Ramos (cell line): ENCODE measurements around the gene MICAL2.

Experiments
- in situ Hi-C: fragments of 300-500 bp; cut with MboI; formaldehyde crosslinking; loops from one replicate; pipeline ENCODE4 v1.14.3; 2022; ENCODE audit warnings: low sequenced_read_pairs; ENCODE audit not compliant: unreplicated experiment

MICAL2 gene

DNA sequence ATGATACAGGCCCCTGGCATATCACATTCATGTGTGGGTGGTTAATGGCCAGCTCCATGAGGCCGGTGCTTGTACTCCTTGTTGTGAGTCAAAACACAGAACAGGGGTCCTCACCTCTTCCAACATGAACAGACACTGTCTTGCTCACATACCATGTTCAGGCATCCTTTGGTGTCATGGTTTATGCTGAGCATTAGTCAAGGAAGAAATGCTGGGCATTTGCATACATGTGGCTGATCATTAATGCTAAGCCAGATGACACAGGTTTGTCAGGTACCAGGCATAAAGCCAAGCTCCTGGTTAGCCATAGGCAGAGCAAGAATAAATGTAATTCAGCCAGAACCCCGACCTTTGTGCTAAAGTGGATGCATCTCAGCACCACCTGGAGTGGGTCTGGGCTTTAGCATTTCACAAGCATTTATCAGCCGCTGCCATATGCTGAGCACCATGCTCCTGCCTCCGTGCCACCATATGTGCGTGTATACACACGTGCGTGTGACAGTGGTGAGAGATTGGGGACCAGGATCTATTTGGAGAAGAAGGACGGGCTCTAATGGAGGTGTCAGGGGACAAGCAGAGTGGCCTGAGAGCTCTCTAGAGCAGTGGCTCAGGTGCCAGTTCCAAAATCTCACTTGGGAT, 55.0 kb downstream of the MICAL2 start:
- in situ Hi-C loops = no loop called here

DNA sequence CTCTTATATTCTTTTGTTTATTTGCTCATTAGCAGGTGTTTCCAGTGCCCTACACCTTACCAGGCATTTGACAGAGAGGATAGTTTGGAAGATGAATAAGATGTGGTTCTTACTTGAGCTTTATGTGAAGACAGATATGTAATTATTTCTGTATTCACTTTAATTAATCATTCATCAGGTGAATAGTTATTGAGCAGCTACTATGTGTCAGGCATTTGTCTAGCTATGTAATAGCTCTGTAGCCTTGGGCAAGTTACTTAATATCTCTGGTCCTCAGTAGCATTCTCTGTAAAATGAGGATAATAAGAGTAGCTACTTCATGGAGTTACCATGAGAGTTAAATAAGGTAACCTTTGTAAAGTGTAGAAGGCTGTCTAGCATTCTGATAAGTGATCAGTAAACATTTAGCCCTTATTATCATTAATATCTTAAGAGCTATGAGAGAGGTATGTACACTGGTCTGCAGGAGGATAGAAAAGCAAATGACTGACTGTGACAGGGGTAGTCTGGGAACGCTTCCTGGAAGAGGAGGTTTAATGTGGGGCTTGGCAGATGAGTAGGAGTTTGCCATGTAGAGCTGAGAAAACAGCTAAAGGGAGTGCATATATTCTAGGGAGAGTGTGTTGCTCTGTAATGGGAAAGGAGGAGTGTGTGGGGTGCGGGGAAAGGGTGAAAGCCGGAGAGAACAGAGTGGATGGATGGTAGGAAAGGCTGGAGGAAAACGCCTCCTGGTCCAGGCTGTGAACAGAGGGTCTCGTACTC, 56.1 kb downstream of the MICAL2 start:
- in situ Hi-C loops = no loop called here

DNA sequence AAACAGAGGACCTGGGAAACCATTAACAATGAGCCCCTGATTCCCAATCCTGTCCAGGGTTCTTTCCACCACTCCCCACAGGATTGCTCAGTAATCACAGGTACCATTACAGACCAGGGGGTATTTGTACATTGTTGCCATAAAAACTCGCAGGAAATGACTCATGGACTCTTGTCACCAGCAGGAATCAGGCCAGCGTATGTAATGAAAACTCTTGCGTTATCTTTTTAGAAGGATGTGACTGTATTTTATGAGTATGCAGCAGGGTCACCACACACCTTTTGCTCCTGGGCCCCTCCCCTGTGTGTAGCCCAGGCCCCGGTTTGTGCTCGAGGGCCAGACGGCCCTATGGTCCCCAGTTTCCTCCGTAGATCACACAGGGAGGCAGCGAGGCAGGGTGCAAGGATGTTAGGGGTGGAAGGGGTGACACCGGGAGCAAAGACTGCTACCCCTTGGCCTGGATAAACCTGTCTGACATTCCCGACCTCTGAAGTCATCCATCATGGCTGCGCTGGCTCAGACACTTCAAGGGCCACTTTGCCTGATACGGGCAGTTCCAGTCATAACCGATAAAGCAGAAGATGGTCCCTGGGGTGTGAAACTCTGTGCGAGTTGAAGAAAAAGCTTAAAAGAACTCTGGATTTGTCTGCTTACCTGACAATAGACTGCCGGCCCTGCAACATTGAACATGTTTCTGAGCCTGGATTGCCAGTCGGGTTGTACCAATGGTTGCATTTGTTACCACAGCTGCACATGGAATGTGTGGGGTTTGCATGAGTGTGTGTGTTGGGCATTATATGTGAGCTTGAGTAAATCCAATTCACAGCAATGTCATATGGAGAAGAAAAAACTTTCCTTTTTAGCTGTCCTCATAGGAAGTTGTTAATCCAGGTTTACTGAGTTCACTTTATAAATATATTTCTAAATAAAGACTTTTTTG, 56.9 kb downstream of the MICAL2 start:
- in situ Hi-C loops = no loop called here

DNA sequence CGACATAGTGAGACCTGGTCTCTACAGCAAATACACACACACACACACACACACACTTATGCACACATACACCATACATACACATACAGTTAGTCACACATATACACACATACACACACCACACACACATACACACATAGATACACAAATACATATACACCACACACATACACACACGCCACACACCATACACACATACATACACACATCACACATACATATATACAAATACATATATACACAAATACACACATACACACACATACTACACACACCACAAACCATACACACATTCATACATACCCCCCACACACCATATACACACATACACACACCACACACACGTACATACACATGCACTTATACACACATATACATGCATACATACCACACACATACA, 57.7 kb downstream of the MICAL2 start:
- in situ Hi-C loops = no loop called here

DNA sequence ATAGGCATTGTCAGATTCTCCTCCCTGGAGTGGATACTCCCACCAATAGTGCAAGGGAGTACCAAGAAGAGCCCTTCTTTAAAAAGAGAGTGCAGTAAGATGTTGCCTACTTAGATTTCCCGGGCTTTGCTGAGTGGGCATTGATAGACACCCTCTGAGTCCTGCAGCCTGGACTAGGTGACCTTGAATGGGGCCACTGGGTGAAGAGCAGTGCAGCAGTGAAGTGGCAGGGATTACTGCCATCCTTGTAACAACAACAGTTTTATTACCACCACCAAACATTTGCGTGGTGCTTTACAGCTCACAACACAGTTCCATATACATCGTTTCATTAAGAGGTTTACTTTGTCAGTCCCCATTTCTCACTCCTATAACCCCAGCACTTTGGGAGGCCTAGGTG, 59.4 kb downstream of the MICAL2 start:
- in situ Hi-C loops = no loop called here

DNA sequence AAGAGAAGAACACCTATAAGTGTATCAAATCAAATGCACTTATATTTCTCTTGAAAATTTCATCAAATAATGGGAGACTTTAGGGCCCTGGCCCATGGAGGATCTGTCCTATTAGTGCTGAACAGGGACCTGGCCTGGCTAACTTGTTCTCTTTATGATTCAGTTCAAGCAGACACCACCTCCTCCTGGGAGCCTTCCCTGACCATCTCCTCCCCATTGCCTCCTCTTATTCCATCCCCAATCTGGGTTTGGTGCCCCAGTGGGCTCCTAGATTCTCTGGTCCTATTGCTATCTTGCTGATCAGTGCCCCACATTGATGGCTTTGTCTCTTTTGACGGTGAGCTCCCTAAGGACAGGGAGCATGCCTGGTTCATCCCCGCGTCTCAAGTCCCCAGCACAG, 60.1 kb downstream of the MICAL2 start:
- in situ Hi-C loops = no loop called here

DNA sequence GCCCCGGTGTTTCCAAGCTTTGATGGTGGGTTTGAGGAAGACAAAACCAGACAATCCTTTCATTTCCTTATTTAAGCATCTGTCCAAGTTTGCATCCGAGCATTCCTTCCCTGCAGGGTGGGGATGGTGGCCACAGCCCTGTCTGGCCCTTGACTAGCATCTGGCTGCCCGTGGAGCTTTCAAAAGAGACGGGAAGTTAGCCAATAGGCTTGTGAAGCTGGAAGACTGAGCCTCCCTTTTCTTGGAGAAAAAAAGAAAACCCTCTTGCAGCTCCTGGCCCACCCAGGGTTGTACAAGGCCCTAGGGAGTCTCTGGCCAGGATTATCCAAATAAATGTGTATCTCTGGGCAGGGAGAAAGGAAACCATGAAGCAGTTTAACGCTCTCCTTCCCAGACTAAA, 60.6 kb downstream of the MICAL2 start:
- in situ Hi-C loops = no loop called here

DNA sequence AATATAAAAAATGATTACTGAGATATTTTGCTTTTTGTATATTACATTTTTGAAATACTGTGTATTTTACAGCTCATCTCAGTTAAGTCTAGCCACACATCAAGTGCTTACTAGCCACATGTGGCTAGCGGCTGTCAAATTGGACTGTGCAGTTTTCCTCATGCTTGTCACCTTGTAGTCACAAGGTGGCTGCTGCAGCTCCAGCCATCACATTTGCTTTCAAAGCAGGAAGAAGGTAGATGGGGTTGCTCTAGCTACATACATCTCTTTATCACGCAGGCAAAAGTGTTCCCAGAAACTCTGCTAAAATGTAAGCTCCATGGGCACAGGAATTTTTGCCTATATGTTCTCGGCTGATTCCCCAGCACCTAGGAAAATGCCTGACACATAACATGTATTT, 61.5 kb downstream of the MICAL2 start:
- in situ Hi-C loops = no loop called here

DNA sequence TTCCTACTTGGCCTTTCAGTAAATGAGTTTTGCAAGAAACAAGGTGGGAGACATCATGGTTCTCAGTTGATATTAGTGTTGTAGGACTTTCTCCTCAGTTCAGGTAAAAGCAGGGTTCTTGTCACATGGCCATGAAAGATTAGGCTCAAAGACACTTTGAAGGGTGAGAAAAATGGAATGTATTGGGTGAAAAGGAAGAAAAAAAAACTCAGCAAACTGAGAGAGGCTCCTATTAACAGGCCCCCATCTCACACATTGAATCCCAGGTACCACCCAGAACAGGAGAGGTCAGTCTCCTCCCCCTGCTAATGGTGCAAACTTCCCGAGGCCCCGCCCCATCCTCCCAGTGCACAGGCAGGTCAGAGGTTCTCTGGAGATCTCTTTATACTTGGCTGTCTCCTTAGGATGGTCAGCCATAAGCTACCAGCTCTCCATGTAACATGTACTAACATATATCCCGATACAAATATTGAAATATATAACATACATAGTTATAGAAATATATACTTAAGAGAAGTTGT, 62.2 kb downstream of the MICAL2 start:
- in situ Hi-C loops = no loop called here

DNA sequence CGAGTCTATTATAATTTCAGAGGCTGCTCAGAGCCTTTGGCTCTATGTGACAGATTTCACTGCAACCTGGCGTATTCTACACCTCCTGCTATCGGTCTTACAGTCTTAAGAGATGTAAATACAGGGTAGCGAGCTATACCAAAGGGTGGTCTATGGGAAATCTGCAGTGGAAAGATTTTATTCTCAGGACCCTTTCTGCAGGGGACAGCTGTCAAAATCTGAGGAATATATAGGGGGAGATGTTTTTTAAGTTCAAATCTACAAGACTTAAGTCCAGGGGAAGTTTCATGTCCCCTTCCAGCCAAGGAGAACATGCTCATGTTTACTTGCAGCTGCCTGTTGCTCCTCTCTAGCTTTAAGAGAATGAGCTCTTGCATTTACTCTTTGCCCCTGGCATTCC, 62.7 kb downstream of the MICAL2 start:
- in situ Hi-C loops = no loop called here

DNA sequence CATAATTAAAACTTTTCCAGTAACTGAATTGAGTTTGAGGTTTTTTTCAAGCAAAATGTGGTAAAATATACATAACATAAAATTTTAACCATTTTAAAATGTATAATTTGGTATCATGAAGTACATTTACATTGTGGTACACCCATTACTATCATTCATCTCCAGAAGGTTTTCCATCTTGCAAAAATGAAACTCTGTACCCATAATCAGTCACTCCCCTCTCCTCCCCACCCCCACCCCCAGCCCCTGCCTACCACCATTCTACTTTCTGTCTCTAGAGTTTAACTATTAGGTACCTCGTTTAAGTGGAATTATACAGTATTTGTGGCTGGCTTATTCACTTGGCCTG, 63.7 kb downstream of the MICAL2 start:
- in situ Hi-C loops = no loop called here

DNA sequence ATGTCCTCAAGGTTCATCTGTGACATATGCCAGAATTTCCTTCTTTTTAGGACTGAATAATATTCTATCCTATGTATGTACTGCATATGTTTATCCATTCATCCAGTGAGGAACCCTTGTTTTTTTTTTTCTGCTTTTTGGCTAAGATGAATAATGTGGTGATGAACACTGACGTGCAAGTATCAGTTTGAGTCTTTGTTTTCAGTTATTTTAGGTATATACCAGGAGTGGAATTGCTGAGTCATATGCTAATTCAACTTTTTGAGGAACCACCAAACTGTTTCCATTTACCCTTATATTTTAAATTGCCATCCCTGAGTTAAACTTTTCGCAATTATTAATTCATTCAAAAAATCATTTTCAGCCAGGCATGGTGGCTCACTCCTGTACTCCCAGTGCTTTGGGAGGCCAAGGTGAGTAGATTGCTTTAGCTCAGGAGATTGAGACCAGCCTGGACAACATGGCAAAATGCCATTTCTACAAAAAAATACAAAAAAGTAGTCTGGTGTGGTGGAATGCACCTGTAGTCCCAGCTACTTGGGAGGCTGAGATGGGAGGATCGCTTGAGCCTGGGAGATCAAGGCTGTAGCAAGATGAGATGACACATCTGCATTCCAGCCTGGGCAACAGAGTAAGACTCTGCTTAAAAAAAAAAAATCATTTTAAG, 64.2 kb downstream of the MICAL2 start:
- in situ Hi-C loops = no loop called here

DNA sequence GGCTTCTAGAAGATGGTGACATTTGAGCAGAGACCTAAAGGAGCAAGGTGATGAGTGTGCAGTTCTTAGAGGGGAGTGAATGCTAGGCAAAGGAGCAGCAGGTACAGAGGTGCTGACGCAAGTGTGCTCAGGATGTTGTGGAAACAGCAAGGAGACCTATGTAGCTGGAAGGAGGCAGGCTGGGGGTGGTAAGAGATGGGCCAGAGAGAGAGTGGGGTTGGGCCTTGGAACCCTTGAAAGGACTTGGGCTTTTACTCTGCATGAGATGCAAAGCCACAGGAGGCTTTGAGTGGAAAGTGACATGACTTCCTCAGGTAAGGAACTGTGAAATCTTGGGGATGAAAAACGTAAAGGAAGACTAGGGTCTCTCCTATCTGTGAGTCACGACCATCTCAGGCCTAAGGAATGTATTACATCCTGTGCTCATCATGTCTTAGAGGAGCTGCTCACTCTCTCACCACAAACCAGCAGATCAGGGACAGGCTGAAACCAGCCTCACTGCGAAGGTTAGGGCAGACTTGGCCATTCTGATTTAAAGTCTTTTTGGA, 65.4 kb downstream of the MICAL2 start:
- in situ Hi-C loops = no loop called here

DNA sequence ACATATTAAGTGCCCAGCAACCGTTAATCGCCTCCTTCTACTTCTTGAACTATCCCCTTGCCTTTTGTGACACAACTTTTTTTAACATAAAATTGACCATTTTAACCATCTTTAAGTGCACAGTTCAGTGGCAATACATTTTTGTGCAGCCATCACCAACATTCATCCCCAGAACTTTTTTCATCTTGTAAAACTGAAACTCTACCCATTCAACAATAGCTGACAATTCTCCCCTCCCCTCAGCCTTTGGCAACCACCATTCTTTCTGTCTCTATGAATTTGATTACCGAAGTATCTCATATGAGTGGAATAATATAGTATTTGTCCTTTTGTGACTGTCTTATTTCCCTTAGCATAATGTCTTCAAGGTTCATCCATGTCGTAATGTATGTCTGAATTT, 66.0 kb downstream of the MICAL2 start:
- in situ Hi-C loops = no loop called here

DNA sequence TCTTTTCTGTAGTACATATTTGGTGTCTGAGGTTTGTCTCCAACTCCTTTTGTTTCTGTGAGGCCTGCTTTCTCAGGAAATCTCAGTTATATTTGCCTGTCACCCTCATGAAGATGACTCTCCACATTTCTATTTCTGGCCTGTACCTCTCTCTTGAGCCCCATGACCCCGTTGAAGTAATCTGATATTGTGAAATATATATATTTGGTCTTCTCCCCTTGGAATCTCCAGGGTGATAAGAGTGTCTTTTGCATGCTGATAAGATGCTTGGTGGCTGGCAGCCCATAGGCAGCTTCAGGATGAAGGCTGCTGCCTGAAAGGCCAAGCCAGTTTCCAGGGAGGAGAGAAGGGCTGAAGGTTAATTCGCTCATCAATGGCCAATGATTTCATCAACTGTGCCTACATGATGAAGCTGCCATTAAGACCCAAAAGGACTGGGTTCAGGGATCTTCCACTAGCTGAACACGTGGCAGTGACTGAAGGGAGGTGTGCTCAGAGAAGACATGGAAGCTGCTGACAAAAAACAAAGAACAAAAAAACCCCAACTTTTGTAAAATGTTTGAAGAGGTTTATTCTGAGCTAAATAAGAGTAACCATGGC, 67.4 kb downstream of the MICAL2 start:
- in situ Hi-C loops = no loop called here

DNA sequence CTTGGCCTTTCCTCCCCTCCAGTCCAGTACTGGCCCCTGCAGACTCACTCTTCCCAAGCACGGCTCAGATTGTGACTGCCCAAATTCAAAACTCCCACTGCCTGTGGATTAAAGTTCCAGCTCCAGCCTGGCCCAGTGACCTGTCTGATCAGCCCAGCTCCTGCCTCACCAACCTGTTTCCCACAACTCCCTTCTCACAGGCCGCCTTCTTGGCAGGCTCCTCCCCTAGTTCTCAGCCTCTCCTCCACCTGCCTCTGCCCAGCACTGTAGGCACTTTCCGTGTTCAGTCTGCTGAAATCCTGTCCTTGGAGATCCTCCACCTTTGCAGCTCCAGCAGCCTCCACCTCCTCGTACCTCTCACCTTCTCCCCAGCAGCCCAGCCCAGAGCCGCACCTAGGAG, 68.6 kb downstream of the MICAL2 start:
- in situ Hi-C loops = no loop called here

DNA sequence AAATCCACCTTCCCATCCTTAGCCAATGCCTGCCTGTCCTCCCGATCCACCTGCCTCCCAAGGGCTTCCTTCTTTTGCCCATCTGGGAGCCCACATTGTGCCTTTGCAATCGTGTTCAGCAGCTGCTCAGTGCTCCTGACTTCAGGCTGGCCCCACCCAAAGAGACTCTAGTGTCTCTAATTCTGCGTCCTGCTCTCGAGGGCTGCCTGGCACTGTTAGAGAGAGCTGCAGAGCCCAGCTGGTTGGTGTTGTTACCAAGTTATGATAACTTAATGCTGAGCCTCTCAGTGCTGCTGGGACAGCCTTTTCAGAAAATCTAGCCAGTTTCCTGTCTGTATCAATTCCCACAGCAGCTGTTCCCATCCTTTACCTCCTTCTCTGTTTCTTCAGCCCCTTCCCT, 69.1 kb downstream of the MICAL2 start:
- in situ Hi-C loops = no loop called here

DNA sequence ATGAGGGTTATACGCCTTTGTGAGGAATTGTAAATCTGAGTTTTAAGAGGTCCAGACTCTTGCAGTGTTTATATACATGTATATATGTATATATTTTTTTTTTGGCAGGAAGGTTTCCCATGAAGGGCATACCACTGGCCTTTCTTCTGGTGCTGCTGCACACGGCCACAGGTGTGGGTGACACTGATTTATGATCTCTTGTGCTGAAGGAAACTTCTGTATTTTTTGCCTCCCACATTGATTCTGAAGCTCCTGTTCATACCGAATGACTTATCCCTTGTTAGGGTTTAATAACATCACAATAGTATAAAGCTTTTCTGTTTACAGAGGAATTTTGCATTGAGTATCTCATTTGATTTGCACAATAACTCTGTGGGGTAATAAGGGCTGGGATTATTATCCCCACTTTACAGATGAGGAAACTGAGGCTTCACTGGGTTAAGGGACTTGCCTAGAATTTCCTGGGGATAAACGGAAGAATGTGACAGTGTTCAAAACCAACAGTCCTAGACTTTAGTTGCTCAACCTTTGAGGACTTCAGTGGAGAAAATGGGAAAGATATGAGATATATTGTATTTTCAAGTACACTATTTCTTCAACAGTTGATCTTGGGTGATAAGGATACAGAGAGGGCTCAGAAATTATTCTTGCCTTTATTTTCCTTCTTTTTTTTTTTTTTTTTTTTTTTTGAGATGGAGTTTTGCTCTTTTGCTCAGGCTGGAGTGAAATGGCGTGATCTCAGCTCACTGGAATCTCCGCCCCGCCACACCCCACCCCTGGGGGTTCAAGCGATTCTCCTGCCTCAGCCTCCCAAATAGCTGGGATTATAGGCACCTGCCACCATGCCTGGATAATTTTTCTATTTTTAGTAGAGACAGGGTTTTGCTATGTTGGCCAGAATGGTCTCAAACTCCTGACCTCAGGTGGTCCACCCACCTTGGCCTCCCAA, 70.1 kb downstream of the MICAL2 start:
- in situ Hi-C loops = no loop called here

DNA sequence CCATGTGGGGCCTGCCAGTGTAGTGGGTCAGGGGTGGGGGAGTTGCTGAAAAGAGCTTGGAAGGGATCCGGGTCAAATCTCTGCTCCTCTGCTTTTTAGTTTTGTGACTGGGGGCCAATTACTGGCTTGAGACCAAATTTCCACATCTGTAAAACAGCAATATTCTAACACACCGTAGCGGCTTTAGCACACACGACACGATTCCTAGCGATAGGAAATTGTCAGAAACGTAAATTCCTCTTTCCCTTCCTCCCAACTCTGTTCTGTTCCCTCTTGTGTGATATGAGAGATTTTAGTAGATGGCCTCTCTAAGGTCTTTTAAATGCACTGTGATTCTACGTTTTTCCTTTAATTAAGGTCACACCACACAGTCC, 71.9 kb downstream of the MICAL2 start:
- in situ Hi-C loops = no loop called here
